ENCODE results near the gene C11orf52.

The C11orf52 gene

DNA sequence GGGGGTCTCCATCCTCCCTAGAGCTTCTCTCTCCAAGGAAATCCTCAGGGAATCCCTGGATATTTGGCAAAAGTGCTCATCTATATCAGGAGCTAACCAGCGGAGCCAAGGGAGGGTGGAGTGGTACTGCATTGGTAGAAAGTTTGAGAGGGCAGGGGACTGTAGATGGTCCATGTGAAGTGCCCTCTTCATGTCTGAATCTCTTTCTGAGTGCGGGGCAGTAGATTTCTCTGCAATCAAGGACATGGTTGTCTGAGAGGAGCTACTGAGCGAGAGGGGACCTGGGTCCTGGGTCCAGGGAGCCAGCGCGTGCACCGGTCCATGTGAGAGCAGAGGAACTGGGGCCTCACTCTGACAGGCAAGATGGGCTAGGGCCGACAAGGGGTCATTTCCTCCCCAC is 19.1 kb downstream of the C11orf52 start:
- no peak for FAIRE-seq
- no peak for TF ChIP-seq POLR2A (IDR thresholded peaks at IDR 0.05; ENCODE audit: low read depth, low read length)
- DNase-seq (ENCODE audit: insufficient read length, low spot score): no peak

DNA sequence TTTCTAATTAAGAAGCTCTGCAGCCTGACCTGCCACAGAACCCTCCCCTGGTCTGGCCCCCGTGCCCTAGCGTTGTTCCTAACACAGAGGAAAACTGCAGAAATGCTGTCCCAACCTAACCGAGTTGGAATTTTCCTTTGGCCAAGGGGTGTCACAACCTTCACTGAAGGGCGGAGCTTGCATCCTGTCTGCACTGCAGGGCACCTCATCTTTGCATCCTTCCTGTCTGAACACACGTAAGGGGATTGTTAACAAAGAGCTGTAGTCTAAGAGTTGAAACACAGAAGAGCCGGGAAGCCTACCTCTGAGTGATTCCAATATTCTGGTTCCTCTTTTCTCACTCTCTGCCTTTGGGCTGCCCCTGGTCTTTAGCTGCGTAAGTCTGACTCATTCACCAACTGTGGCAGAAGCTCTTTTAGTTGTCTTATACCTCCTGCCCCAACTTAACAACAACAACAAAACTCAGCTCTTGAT is 20.0 kb downstream of the C11orf52 start:
- no peak for FAIRE-seq
- no peak for DNase-seq (ENCODE audit: insufficient read length, low spot score)
- TF ChIP-seq POLR2A (IDR thresholded peaks at IDR 0.05; ENCODE audit: low read depth, low read length): no peak

DNA sequence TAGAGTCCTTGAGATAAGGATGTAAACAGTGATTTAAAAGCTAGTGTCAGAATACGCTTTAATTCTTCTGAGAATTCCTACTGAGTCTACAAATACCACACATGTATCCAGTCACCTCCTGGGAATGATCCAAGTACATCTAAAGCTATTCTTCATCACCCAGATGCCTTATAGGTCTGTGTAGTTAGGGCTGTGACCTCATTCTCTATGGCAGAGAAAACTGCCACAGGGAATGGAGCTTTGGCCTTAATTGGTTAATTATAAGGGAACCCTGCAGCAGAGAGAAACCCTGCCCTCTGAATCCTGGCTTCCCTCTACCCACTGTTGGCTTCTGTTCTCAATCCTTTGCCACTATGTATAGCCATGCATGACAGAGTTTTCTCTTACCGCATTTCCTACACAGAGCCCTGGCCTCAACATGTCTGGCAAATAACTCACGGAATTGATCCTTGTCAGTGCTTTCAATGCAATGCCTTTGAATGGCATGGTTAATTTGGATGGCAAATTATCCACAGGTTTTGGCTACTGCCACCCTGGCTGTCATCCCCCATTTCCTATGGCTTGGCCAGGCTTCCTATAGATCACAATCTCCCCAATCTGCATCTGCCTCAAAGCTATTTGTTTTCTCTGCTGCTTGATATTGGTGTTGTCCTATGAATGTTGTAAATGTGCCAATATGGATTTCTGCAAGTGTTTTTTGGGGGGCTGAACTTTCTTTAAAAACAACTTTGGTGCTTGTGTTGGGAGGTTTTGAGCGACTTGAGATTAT is 21.3 kb downstream of the C11orf52 start:
- TF ChIP-seq POLR2A (IDR thresholded peaks at IDR 0.05; ENCODE audit: low read depth, low read length): no peak
- FAIRE-seq (no peak), DNase-seq (ENCODE audit: insufficient read length, low spot score) (no peak)

DNA sequence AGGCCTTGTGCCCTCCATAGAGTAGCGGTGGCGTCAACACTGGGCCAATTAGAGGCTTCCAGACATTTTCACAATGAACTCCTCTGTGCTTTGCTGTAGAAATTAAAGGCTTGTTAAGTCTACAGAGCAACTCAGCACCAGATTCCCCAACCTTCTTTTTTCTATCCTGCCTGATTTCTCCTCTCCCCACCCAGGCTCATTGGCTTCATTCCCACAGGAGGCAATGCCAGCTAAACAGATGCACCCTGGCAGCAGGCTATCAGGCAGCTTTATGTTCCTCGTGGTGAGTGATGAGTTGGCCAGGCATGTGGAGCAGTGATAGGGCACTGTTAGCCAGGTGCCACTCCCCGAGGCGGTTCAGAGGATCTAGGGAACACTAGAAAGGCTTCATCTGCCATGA is 23.2 kb downstream of the C11orf52 start:
- TF ChIP-seq POLR2A (IDR thresholded peaks at IDR 0.05; ENCODE audit: low read depth, low read length): no peak
- FAIRE-seq (peak; percentile 58), DNase-seq (ENCODE audit: insufficient read length, low spot score) (no peak)

DNA sequence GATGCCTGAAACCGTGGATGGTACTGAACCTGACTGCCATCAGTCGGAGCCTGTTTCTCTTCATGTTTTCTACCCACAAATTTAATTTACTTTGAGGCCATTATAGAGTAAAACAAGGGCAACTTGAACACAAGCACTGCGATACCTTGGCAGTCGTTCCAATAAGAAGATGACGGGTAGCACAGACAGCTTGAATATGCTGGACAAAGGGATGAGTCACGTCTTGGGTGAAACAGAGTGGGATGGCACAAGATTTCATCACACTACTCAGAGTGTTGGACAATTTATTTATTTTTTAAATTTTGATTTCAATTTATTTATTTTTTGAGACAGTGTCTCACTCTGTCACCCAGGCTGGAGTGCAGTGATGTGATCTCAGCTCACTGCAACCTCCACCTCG is 24.1 kb downstream of the C11orf52 start:
- DNase-seq (ENCODE audit: insufficient read length, low spot score): no peak
- TF ChIP-seq POLR2A (IDR thresholded peaks at IDR 0.05; ENCODE audit: low read depth, low read length): no peak
- FAIRE-seq: no peak

DNA sequence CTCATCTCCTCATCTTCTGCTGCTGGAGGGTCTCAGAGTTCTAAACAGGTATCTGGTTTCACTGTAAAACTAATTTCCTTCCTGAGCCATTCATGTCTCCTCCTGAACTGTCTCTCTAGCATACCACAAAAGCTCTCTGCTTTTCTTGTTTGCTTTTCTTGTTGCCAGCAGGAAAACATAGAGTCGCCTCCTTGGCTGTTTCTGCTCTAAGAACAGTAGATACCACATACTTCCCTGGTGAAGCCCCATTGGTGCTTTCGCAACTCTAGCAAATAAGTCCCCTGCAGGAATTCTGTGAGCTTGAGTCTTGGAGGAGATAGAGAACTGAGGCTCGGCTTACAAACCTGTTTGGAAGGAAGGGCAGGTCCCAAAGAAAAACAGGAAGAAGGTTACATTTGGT is 25.4 kb downstream of the C11orf52 start:
- no peak for DNase-seq (ENCODE audit: insufficient read length, low spot score)
- FAIRE-seq: no peak
- TF ChIP-seq POLR2A (IDR thresholded peaks at IDR 0.05; ENCODE audit: low read depth, low read length): no peak

DNA sequence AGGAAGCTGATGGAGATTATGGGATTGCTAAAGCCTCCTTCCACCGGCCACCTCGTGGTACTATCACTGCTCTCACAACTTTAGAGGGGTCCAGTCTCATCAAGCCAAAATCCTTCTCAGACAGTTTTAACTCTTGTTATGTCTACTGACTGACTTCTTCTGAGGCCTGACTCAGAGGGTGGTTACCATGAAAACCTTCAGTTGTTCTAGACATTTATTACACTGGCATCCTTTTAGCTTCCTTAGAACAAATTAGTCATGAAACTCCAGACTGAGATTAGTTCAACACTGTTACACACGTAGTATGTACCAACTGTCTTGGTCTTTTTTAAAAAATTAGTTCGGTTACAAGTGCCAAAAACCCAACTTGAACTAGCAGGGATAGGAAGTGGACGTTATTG is 25.9 kb downstream of the C11orf52 start:
- FAIRE-seq (no peak), DNase-seq (ENCODE audit: insufficient read length, low spot score) (no peak)
- no peak for TF ChIP-seq POLR2A (IDR thresholded peaks at IDR 0.05; ENCODE audit: low read depth, low read length)

DNA sequence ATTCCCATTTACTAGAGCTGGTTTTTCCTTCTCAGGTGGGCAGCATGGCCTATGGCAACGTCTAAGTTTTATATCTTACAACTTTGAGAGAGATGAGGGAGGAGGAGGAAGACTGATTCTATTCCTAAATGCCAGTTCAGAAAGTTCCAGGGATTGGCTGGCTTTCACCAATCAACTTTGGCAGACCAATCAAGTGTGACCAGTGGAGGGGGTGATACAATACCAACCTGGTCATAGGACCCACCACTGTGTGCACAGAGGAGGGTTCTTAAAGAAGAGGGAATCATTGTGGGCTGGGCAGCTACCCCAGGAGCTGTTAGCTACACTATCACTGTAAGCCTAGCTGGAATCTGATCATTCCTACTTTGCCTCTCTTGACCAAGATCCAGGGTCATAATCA is 26.5 kb downstream of the C11orf52 start:
- FAIRE-seq: no peak
- DNase-seq (ENCODE audit: insufficient read length, low spot score): no peak
- no peak for TF ChIP-seq POLR2A (IDR thresholded peaks at IDR 0.05; ENCODE audit: low read depth, low read length)

DNA sequence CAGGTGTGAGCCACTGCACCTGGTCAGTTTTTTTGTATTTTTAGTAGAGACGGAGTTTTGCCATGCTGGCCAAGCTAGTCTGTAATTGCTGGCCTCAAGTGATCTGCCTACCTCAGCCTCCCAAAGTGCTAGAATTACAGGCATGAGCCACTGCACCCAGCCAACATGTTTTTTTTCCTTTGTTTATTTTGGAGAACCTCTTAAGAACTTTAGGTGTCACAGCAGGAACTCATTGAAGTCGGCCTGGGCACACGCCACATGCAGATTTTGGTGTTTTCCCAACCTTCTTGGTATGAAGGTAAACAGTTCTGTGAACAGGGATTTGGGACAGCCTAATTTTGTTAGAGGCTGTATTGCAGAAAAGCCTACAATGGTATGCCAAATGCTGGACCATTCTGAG is 27.8 kb downstream of the C11orf52 start:
- FAIRE-seq: no peak
- no peak for DNase-seq (ENCODE audit: insufficient read length, low spot score)
- no peak for TF ChIP-seq POLR2A (IDR thresholded peaks at IDR 0.05; ENCODE audit: low read depth, low read length)

DNA sequence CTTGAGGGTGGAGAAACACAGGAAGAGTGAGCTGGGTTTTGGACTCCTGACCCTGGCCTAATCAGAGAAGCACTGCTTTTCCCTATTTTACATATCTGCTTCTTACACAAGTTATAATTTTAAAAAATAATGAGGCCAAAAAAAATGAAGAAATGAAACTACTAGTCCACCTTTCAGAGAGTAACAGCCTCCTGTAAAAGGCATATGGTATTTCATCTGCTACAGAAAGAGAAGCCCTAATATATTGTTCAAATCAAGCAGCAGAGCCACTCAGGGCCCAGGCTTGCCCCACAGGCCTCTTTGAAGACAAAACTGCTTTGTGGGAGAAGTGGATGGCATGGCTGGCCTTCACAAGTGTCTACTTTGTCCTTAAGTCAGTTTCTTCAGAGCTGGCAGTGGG is 28.4 kb downstream of the C11orf52 start:
- no peak for DNase-seq (ENCODE audit: insufficient read length, low spot score)
- no peak for FAIRE-seq
- no peak for TF ChIP-seq POLR2A (IDR thresholded peaks at IDR 0.05; ENCODE audit: low read depth, low read length)

DNA sequence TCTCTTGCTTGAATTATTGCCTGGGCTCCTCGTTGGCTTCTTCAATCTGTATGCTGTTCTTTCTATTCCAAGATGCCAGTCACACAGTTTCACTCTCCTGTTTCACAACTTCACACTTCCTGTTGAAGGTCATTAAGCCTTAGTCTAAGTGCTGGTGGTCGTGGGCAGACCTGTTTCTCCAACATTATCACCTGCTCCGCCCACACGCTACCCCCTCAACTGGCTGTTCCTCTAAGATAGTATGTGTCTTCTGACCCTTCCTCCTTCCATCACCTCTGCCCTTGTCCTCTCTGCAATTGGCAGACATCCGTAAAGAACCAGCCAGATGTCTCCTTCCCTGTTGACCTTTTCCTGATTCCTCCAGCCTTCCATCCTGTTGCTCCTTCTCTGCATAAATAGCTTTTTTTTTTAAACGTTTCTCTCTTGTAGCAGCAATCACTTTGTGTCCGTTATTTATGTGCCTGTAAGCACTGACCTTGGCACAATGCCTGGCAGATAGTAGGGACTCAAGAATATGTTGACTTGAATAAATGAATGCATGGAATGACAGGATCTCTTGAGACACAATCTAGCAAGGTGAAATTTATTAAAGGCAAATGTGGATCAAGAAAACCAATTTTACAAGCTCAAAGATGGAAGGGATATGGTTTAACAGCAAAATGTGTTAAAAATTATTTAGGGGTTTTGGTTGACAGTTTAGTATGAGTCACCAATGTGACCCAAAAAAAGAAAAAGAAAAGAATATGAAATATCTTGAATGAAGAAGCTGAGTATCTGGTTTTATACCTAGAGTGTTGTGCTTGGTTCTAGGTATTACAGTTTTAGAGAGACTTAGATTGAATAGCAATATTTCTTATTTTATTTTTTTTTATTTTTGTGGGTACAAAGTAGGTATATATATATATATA is 31.1 kb downstream of the C11orf52 start:
- DNase-seq (ENCODE audit: insufficient read length, low spot score) (no peak), FAIRE-seq (no peak)

DNA sequence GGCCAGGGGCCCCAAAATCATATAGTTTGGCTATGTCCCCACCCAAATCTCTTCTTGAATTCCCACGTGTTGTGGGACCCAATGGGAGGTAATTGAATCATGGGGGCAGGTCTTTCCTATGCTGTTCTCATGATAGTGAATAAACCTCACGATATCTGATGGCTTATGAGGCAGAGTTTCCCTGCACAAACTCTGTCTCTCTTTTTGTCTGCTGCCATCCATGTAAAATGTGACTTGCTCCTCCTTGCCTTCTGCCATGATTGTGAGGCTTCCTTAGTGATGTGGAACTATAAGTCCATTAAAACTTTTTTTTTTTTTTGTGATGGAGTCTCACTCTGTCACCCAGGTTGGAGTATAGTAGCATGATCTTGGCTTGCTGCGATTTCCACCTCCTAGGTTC is 32.9 kb downstream of the C11orf52 start:
- FAIRE-seq (no peak), DNase-seq (ENCODE audit: insufficient read length, low spot score) (no peak)
- TF ChIP-seq POLR2A (IDR thresholded peaks at IDR 0.05; ENCODE audit: low read depth, low read length): no peak

More for the DNA sequence above, 31.1 kb downstream of the C11orf52 start:
- TF ChIP-seq POLR2A (IDR thresholded peaks at IDR 0.05; ENCODE audit: low read depth, low read length): no peak

DNA sequence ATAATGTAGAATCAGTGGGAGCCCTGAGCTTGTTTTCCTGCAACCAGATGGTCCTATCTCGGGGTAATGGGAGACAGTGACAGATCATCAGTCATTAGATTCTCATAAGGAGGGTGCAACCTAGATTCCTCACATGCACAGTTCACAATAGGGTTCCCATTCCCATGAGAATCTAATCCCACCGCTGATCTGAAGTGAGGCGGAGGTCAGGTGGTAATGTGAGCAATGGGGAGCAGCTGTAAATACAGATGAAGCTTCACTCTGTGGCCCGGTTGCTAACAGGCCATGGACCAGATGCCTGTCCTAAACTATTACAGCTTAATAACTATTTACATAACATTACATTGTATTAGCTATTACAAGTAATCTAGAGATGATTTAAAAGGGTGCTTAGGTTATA is 35.4 kb downstream of the C11orf52 start:
- no peak for DNase-seq (ENCODE audit: insufficient read length, low spot score)
- no peak for FAIRE-seq
- TF ChIP-seq POLR2A (IDR thresholded peaks at IDR 0.05; ENCODE audit: low read depth, low read length): no peak

DNA sequence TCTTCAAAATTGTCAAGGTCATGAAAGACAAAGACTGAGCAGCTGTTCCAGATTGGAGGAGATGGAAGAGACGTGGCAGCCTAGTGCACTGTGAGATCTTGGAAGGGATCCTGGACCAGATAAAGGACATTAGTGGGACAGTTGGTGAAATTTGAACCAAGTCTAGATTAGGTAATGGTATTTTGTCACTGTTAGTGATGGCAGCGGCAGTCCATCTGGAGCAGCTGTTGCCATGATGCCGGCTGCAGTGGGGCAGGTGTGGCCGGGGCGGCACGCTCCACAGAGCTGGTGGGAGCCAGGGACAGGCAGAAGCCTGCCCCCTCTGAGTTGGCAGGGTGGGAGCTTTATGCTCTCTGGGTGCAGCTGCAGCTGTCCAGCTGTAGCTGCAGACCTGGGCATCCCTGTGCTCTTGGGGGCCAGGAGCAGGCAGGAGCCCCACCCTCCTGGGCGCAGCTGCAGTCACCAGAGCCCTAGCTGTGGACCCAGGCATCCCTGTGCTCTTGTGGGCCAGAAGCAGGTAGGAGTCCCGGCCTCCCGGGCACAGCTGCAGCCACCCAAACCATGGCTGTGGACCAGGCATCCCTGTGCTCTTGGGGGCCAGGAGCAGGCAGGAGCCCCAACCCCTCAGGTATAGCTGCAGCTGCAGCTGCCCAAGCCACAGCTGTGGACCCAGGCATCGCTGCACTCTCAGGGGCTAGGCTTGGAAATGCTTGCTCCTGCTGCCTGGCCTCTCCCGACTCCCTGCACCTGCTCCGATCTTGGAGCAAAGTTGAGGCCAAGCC is 39.1 kb downstream of the C11orf52 start:
- no peak for DNase-seq (ENCODE audit: insufficient read length, low spot score)
- no peak for TF ChIP-seq POLR2A (IDR thresholded peaks at IDR 0.05; ENCODE audit: low read depth, low read length)
- no peak for FAIRE-seq
